DND-41 (cell line): ENCODE data around the gene NCK2.

ENCODE experiments used
- CTCF ChIP-seq: IDR thresholded peaks from 2 replicates; pipeline ENCODE4 v1.5.1; 2012; ENCODE audit warnings: borderline replicate concordance, low read length, moderate library complexity, mild to moderate bottlenecking; ENCODE audit not compliant: poor library complexity, severe bottlenecking; ENCODE audit errors: extremely low read depth
- EZH2 ChIP-seq: IDR thresholded peaks from 3 replicates; pipeline ENCODE4 v1.6.1; 2012; ENCODE audit warnings: borderline replicate concordance, low read depth, mild to moderate bottlenecking, moderate library complexity, low read length, inconsistent platforms; ENCODE audit not compliant: severe bottlenecking

- TF ChIP-seq CTCF (no peak), EZH2 (no peak)
Observed at GRCh38 chr2:105915005-105915558, 170.4 kb downstream of the NCK2 start.
